ENCODE results near the gene LONP1.
"Not testable (repeated sequence)": the region's sequence is repeated elsewhere in the genome, so short reads cannot be mapped to it uniquely, and the experiment has no call there.

The LONP1 gene

DNA sequence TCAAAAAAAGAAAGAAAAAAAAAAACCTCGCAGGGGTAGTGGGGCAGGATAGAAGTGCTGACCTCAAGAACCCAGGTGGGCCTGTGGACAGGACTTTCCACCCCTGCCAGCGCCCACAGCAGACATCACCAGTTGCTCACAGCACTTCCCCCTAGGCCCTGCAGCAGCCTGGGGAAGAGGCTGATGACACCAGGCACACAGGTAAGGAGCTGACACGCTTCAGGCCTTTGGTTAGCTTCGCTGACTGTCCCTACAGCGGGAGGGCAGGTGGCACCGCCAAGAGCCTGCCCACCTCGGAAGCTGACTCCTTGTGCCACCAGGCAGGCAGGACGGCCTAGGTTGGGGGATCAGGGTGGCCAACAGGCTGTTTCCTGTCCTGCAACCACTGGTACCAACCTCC lies 8.9 kb downstream of the LONP1 start:
- no peak for DNase-seq

DNA sequence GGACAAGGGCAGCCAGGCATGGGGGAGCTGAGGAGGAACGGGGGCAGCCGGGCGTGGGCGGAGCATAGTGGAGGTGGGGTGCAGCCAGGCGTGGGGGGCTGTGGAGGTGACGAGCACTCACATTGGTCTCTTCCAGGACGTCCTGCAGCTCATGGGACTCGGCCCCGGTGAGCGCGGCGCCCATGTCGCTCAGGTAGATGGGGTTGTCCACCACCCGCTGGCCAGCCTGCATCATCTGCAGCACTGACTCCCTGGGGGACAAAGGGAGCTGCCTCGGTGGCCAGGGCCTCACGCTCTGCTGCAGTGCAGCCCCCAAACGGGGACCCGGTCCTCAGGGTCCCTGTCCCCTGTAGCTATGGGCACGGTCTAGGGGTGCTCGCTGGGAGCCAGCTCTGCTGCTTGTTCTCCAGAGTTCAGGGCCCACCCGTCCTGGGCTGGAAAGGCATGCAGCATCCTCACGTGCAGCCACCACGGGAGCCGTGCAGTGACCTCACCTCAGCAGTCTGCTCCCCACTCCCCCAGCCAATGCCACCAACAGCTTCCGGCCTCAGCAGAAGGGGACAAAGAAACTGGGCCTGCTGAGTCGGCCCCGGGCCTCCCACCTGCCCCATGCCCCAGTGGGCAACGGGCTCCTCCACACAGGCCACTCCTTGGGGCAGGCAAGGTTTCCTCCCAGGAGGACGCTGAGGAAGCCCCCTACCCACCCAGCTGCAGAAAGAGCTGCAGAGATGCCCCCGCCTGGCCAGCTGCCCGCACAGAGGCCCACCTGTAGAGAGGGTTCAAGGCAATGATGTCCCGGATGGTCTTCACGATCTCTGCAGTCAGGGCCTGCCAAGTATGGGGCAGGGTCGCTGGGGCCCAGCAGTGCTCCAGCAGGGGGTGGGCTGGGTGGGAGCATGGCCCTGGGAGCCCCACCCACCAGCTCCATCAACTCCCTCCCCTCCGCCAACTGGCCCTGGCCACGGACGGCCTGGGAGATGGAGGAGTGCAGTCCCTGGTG lies 12.1 kb downstream of the LONP1 start:
- DNase-seq = no peak

DNA sequence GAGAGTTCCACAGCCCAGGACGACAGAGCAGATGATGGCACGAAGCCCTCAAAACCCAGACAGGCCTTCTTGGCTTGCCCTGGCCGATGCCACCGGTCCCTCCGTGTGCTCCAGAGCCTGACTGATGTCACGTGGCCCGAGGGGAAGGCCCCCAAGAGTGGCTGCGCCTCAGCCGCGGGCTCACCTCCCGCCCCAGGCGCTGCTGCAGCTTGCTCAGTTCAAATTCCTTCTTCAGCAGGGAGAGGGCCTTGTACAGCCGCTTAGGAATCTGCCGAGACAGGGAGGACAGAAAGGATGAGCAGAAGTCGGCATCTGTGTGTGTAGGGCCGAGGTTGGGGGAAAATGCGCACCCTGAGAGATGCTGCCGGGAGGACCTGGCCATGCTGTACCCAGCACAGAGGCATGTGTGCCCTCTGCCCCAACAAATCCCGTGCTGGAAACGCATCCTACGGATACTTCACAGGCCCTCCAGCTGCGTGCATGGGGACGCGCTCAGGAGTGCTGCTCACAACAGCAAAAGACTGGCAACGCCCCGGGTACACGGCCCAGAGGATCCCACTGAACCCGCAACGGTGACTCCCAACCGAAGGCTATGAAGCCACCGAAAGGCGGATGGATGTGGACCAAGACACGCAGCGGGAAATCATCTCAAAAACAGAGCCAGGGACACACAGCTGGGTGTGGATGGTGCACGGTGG lies 12.9 kb downstream of the LONP1 start:
- no peak for DNase-seq

DNA sequence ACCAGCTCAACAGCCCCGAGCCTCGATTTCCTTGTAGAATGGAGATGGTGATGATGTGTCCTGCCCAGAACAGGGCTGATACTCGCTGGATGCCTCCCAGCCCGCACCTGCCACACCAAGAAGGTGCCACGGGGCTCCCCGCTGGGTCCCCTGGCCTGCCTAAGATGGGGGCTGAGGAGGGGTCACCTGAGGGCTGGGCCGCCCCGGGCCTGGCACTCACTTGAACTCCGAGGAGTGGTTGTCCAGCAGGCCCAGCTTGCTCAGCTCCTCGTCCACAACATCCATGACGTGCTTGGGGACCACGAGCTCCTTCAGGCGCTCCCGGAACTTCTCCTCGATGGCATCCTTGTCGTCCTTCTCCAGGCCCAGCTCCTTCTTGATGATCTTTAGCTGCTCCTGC lies 14.4 kb downstream of the LONP1 start:
- DNase-seq = no peak

DNA sequence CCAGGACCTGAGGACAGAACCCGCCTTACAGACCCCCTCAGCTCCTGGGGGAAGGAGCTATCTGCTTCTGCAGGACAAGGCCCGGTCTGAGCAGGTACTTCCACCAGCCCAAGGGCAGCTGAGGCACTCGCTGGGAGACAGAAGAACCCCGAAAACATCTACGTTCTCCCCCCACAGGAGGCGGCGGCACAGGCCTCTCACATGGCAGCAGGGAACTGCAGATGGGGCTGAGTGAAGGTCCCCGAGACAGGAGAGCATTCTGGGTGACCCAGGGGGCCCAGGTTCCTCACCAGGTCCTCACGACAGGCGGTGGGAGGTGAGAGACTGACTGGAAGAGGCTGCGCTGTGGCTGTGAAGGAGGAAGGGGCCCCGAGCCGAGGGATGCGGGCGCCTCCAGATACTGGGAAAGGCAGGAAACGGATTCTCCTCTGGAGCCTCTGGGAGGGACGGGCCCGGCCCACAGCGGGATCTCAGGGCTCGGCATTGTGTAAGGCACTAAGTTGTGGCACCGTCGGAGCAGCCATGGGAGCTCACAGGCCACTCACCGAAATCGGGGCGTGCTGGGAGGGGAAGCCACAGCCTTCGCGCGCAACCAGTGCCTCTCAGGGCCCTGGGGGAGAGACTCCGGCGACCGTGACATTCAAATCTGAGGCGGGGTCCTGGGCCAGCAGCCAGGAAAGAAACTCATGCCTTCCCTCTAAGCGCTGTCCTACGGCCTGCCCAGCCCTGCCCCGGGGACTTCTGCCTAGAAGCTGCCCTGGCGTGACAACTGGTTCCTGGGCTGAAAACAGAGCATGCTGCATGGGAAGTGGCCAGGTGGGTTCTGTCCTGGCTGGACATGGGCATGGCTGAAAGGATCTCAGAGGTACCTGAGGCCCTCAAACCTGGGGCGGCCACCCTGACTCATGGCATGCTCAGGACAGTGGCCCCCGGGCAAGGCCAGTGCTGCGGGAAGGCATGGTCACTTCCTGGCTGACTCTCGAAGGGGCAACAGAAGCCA lies 15.8 kb downstream of the LONP1 start:
- DNase-seq = no peak

DNA sequence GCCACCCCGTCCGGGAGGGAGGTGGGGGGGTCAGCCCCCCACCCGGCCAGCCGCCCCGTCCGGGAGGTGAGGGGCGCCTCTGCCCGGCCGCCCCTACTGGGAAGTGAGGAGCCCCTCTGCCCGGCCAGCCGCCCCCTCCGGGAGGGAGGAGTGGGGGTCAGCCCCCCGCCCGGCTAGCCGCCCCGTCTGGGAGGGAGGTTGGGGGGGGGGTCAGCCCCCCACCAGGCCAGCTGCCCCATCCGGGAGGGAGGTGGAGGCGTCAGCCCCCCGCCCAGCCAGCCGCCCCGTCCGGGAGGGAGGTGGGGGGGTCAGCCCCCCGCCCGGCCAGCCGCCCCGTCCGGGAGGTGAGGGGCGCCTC lies 17.9 kb downstream of the LONP1 start:
- not testable (repeated sequence) for DNase-seq

DNA sequence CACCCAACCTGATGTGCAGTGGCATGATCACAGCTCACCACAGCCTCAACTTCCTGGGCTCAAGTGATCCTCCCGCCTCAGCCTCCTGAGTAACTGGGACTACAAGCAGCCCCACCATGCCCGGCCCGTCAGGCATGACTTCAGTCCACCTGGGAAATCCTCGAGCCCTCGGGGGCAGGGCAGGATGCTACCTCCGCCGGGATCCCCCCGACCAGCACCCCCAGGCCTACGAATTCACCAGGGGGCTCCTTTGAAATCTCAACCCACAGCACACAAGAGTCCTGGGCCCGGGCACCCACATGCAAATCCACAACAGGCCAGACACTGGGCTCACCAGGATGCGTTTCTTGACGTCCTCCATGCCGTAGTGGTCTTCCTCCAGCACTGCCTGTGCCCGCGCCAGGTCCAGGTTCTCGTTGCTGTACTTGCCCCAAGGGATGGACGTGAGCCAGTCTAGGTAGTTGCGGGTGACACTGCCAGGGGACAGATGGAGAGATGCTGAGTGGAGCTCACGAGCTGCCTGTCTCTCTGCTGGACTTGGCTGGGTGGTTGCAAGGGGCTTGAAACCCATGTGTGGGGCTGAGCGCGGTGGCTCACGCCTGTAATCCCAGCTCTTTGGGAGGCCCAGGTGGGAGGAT lies 19.4 kb downstream of the LONP1 start:
- no peak for DNase-seq

DNA sequence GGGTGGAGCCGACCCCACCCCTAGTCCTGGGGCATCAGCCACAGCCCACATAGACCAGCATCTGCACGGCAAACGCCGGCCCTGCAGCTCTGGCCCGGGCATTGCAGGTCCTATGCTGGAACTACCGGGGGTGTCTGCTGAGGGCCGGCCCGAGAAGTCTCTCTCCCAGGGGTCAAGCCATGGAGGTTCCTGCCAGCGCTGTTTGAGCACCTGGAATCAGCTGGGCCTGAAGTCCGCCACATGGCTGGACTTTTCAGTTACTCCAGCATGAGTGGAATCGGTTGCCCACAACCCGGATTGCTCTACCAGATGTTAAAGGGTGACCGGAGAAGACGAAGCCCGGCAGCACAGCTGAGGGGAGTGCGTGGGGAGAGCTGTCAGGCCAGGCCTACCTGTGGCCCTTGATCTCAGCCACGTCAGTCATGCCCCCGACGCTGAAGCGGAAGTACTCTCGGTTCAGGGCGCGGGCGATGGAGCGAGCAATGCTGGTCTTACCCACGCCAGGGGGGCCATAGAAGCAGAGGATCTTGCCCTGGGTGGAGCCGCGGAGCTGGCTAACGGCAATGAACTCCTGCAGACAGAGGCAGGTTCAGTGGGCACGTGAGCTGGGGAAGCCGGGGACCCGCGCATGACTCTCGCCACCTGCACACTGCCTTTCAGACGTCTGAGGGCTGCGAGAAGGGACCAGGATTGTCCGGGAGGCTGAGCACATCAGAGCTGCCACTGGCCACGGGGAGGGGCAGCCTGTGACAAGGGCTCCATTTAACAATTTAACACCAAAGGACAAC lies 21.1 kb downstream of the LONP1 start:
- no peak for DNase-seq

DNA sequence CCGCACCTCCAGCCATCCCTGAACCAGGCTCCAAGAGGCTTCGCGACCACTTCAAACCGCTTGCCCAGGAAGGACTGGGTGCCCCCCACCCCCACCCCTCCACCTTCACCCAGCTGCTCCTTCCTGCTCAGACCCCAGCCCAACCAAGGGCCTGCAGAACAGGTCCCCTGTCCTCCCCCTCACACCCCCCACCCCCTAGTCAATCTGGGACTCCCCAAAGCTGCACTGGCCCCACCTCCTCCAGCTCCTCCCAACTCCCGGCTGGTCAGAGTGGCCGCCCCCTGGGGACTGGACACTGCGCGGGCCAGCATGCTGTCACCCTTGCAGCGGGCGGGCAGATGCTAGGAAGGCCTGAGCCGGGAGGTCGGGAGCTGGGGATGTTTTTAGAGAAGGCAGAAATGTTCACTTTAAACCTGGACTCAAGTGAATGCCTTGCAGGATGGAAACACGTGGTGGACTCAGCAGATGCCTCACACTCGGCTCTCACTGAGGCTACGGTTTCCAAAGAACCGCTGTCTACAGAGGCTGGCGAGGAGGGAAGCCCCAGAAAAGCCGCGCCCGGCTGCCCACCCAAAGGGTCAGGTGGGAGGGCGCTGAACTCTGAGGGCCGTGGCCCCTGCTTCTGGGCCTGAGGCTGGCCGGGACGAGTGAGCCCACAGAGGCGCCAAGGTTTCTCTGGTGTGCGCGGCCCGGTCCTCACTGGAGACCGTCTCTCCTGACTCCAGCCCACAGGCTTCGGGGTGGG lies 21.9 kb downstream of the LONP1 start:
- DNase-seq = no peak

DNA sequence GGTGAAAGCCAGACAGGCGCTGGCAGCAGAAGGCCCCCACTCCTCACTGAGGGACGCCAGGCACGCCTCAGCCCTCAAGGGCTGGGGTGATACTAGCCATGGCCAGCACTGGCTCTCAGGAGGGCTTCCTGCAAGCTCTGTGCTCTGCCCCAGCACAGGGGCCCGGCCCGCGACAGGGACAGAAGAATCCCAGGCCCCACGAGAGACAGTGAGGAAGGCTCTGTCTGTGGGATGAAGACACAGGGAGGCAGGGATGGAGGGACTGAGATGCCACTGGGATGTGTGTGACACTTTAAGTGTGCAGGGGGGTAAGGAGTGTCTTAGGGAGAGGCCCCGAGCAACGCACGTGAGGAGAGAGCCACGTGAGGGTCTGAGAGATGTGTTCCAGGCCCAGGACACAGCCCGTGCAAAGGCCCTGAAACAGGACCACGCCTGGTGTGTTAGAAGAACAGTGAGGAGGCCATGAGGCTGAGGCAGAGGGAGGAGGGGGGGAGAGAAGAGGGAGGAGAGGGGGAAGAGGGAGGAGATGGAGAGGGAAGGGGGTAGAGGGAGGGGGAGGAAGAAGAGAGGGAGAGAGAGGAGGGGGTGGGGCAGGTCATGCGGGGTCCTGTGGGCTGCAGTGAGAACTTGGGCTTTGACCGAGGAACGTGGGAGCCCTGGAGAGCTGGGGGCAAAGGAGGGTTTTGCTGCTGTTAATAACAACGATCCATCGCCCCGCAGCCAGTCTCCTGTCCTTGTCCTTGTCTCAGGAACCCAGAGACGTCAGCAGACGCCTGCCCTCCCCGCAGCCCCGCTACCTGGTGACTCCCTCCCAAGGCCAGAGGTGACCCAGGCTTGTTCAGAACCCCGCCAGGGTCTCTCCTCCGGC lies 22.7 kb downstream of the LONP1 start:
- no peak for DNase-seq

DNA sequence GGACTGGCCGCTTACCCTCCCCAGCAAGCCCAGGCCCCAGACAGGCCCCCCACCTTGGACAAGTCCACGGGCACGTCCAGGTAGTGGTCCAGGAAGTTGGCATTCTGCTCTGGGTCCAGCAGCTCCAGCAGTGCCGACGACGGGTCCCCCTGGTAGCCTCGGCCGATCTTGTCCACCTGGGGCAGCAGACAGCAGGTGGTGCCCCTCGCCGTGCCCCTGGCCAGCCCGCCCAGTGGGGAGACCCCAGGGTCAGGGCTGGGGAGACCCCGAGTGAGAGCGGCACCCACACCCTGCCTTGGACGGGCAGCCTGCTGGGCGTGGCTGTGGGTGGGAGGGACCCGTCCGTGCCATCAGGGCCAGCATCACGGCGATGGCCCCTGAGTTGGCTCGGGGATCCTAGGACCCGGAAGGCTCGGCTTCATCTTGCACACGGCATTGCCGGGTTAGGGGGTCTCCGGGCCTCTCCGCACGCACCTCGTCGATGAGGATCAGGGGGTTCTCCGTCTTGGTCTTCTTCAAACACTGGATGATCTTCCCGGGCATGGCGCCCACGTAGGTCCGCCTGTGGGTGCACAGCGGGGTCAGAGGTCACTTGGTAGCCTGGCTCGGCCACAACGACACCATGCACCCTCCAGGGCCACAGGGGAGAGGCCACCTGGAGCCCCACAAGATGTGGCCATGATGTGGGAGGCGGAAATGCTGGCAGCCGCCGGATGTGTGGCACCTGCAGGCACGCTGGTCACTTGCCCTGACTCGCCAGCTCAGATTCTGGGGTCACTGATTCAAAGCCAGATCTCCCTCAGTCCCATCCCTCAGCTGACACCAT lies 23.5 kb downstream of the LONP1 start:
- no peak for DNase-seq

DNA sequence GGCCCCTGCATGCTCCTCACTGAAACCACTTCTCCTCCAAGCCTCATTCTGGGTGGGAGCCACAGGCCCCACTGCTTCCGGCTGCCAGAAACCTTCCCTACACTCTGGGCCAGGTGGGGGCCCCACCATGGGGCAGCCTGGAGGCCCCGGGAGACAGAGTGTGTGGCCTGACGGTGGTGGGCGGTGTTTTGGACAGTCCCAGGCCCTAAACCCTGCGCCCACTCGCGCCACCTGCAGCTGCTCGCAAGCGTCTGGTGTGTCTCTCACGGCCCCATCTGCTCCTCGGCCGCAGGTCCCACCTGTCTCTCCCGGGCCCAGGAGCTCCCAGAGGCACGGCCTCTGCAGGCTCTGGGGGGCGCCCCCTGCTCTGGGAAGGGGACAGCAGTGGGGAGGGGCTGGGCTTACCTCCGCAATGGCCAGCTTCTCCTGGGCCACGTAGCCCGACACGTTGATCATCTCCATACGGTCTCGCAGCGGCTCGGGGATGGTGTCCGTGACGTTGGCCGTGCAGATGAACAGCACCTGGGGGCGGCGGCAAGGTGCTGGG lies 24.2 kb downstream of the LONP1 start:
- DNase-seq = no peak

DNA sequence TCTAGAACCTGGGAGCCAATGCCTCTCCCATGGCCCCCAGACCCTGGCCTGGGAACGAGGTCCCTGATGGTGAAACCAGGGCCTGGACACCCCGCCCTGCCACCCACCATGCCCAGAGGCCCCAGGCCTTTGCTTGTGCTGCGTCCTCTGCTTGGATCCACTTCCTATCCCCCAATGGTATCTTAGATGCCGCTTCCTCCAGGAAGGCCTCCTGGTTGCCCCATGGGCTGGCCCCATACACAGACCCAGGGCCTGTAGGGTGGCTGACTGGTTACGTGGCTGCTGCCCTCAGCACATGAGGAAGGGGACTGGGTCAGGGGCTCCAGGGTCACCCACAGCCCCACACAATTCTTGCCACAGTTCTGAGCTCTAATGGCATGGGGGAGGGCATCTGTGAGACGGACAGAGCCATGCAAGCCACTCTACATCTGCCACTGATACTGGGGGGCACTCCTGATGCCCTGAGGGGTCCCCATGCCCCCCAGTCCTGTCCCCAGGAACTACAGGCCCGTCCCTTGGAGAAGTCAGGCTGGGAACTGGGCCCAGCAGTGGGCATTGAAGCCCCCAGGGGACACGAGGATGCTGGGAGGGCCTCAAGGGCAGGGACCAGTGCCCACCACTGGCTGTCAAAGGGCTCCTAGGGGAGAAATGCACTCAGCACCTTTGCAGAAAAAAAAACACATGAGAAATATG lies 24.8 kb downstream of the LONP1 start:
- DNase-seq = no peak

DNA sequence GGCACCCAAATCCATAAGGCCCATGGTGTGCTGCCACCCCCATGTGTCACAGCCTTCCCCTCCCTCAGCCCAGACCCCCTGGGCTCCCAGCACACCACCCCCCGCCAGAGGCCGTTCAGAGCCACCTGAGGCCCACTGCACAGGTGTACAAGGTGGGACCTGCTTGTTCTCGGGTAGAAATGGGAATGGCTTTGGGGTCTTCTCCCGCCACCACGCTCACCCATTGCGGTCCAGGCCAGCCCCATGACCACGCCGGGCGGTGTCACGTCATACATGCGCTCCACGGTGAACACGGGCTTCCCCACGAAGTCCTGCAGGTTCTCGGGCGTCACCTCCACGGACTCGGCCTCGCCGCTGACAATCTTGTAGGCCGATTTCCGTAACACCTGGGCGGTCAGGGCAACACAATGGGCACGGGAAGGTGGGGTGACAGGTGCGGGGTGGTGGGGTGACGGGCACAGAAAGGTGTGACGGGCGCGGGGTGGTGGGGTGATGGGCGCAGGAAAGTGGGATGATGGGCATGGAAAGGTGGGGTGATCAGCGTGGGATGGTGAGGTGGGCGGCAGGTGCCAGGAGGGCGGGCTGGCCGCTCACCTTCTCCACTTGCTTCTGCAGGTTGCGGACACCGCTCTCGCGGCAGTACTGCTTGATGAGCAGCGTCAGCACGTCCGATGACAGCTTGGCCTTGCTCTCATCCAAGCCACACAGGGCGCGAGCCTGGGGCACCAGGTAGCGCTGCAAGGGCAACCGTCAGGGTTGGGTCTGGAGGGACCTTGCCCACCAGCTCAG lies 25.6 kb downstream of the LONP1 start:
- no peak for DNase-seq

DNA sequence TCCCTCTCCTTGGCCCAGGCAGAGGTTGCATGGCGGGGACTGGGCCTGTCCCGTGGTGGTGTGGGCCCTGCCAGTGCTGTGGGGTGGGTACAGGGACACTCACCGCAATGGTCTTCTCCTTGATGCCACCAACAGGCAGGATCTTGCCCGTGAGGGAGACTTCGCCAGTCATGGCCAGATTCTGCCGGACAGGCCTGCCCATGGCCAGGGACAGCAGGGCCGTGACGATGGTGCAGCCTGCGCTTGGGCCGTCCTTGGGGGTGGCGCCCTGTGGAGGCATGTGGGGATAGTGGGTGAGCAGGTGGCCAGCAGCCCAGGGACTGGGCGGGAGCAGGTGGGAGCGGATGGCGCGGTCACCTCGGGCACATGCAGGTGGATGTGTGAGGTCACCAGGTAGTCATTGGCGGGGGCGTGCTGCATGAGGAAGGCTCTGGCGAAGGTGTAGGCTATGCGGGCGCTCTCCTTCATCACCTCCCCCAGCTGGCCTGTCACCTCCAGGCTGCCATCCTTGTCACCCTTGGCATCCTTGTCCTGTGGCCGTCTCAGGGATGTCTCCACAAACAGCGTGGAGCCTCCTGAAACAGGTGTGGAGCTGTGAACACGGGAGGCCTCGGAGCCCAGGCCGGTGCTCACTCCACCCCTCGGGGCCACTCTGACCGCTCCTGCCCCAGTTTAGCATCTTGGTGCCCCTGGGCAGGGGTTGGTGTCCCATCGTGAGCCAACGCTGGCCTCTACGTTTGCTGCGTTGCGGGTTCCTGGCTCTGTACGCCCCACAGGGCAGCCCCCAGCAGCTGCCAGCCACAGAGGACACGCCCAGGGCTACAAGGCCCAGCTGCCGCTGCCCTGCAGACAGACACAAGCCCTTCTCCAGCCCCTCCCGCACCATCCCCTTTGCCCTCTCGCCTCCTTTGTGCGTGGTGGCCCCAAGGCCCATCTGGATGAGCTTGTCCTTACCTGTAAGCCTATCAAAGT lies 26.5 kb downstream of the LONP1 start:
- no peak for DNase-seq
